NCI-H748 (cell line): ENCODE results near the gene RFPL1.
"Not testable (repeated sequence)": the region's sequence is repeated elsewhere in the genome, so short reads cannot be mapped to it uniquely, and the experiment has no call there.

ENCODE experiments used
- DNase-seq: peaks from one replicate; lab custom pipeline; 2025; ENCODE audit not compliant: unreplicated experiment; lab: John Stamatoyannopoulos, UW

RFPL1 gene

GRCh38 chr22:29438283-29438682 is at the start of gene RFPL1:
Gene RFPL1 (plus strand): TSS chr22:29438583.
- not testable (repeated sequence) for DNase-seq

GRCh38 chr22:29388759-29389090 is 49.7 kb upstream of the RFPL1 start:
- DNase-seq = no peak

GRCh38 chr22:29390270-29390669 is 48.1 kb upstream of the RFPL1 start:
- no peak for DNase-seq

- DNase-seq = no peak
These were observed 46.8 kb upstream of the RFPL1 start for GRCh38 chr22:29391546-29391945.

- no peak for DNase-seq
These were observed 45.3 kb upstream of the RFPL1 start for GRCh38 chr22:29393019-29393608.

GRCh38 chr22:29394931-29395581 is 43.3 kb upstream of the RFPL1 start:
- peak; percentile 70 for DNase-seq

GRCh38 chr22:29396126-29396525 is 42.3 kb upstream of the RFPL1 start:
- no peak for DNase-seq

- no peak for DNase-seq
These were observed 40.6 kb upstream of the RFPL1 start for GRCh38 chr22:29397791-29398190.

- DNase-seq = no peak
These were observed 37.8 kb upstream of the RFPL1 start for GRCh38 chr22:29400576-29400975.

DNA sequence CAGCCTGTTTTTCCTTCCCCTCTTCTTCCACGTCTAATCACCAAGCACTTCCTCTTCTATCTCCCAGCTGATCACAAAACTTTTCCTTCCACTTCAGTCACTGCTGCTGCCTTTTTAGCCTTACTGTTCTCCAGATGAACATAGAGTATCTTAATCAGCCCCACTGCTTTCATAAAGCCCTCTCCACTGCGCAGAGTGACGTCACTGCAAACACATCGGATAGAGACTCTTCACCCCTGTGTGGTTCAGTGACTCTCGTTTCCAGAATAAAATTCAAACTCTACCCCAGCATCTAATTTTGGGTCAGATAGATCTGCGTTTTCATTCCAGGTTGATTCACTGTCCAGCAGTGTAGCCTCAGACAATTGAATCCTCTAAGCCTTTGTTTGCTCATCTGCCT is 36.8 kb upstream of the RFPL1 start:
- not testable (repeated sequence) for DNase-seq

DNA sequence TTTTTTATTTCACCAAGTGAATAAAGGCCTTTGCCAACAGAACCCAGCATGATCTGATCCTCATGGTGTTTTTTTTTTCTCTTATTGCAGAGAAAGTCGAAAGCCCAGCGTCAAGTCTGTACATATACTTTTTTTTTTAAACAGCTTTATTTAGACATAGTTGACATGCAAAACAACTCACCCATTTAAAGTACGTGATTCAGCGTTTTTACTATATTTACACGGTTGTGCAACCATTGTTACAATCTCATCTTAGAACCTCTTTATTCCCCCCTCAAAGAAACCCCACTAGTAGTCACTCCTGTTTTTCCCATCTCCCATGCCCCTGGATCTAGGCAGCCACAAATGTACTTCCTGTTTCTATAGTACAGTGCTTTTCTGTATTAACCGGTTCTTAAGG is 29.4 kb upstream of the RFPL1 start:
- DNase-seq = no peak

- not testable (repeated sequence) for DNase-seq
These were observed 26.7 kb upstream of the RFPL1 start for GRCh38 chr22:29411569-29412211.

DNA sequence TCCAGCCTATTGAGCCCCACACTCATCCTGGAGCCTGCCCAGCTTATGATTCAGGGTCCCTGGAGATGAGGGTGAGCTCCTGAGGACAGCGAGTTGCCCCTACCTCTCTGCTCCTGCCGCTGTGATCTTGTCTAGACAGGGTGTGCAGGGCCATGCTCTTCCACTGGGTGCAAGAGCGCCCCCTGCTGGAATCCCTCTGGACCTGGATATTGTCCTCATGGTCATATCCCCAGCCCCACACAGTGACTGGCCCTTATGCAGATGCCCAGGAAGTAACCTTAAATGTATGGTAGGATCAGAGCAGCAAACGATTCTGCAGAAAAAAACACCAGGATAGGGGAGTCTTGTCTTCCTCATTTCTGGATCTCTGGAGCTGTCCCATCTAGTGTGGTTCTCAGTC is 25.6 kb upstream of the RFPL1 start:
- peak; percentile 6 for DNase-seq

DNA sequence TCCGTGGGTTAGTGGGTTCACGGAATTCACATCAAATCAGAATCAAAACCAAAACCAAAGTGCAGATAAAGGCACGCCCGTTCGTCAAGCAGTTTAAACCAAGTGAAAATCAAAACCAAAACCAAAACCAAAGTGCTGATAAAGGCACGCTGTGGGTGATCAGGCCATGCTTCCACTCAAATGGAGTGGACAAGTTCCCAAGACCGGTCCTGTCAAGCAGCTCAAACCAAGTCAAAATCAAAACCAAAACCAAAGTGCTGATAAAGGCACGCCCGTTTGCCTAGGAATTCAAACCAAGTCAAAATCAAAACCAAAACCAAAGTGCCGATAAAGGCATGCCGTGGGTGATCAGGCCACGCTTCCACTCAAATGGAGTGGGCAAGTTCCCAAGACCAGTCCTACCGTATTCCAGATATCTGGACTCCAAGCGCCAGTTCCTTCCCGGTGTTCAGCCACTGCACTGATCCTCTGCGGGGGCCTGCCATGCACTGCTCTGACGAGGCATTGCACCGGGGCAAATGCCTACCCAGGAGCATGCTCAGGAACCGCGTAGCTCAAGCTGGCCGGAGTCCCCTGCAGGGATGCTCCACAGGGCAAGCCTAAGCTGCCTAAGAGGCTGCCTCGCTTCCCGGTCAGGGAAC is 23.3 kb upstream of the RFPL1 start:
- DNase-seq = peak; percentile 4

GRCh38 chr22:29418704-29419103 is 19.7 kb upstream of the RFPL1 start:
- not testable (repeated sequence) for DNase-seq

- DNase-seq = no peak
These were observed 11.9 kb upstream of the RFPL1 start for GRCh38 chr22:29426476-29426875.

GRCh38 chr22:29427176-29427760 is 11.1 kb upstream of the RFPL1 start:
- DNase-seq = no peak

DNA sequence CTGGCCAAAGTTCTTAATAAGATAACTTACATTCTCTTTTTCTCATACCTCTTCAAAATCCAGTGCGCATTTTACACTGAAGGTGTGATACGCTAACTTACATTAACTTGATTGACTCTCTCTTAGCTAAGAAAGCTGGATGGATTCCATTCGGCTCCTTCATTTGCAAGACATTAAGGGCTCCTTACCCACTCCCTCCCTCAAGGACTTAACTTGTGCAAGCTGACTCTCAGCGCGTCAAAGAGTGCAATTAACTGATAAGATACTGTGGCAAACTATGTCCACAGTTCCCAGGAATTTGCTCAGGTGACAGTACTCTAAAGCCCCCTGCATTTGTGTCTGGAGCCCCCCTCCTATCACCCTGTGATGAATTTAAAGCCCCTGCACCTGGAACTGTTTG is 6.4 kb upstream of the RFPL1 start:
- no peak for DNase-seq

- no peak for DNase-seq
These were observed 4.5 kb upstream of the RFPL1 start for GRCh38 chr22:29433856-29434255.

- DNase-seq = no peak
These were observed 4.1 kb upstream of the RFPL1 start for GRCh38 chr22:29434288-29434687.

GRCh38 chr22:29435236-29436136 is 2.9 kb upstream of the RFPL1 start:
- no peak for DNase-seq
